Measurements from ENCODE around the gene JMJD4. TPM values are rescaled to one million over a fixed set of nuclear protein-coding genes. Genes with fewer than 3 reads are reported as not detected.
"Not testable (repeated sequence)": the region's sequence is repeated elsewhere in the genome, so short reads cannot be mapped to it uniquely, and the experiment has no call there.

The JMJD4 gene
- total RNA-seq, 1 experiment from 2014 or later, result 14.3 TPM

DNA sequence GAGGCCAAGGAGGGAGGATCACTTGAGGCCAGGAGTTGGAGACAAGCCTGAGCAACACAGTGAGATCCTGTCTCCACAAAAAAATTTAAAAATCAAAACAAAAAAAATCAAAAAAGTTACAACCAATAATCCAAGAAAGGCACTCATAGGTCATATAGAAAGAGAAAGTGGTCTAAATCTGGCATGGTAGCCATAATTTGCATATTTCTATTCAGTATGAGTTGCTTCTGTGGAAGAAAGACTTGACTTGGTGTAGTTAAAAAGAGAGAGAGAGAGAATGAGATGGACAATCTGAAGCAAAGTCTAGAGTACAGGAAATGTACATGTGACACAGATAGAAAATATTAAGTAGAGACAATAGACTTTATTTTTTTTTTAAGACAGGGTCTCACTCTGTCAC lies 22.5 kb downstream of the JMJD4 start:
- Histone ChIP-seq H3K27me3 (ENCODE audit: insufficient read depth, low read length) (no peaks in the 10 kb centered on the region), H3K4me2 (ENCODE audit: low read length) (no peak overlapping the region), H3K27ac (ENCODE audit: low read depth, low read length) (no peak overlapping the region), H3K36me3 (ENCODE audit: control insufficient read depth in 1 of 2, insufficient read depth in 2 of 2, low read length in 2 of 2) (no peaks in the 10 kb centered on the region), H3K4me3 (replicated peaks in 1 of 2; ENCODE audit: low read depth in 1 of 2, low read length in 2 of 2) (no peak overlapping the region), H4K20me1 (ENCODE audit: insufficient read depth) (no peaks in the 10 kb centered on the region), H2AFZ (ENCODE audit: low read depth, low read length, poor library complexity, severe bottlenecking) (no peak overlapping the region), H3K9me3 (ENCODE audit: control insufficient read depth in 1 of 2, insufficient read depth in 1 of 2, low read depth in 1 of 2, low read length in 2 of 2) (peaks cover 0 to 2% of the 10 kb centered on the region in 2 experiments; a peak in 1 of 4 replicates), H3K79me2 (ENCODE audit: insufficient read depth, low read length) (no peaks in the 10 kb centered on the region), H3K9ac (ENCODE audit: low read length) (no peak overlapping the region), H3K9me2 (ENCODE audit: insufficient read depth) (no peaks in the 10 kb centered on the region), H3K4me1 (ENCODE audit: control insufficient read depth in 1 of 2, insufficient read depth in 2 of 2, low read length in 2 of 2) (no peaks in the 10 kb centered on the region)
- intact Hi-C loops (cut with micrococcal nuclease), result no loop called here
- ChIA-PET RAD21 (ENCODE audit: low non-redundant PET in 1 of 2, low total read pairs in 2 of 2, uncharacterized antibody in 2 of 2, unreplicated experiment in 2 of 2) (no interaction called here), POLR2A (no interaction called here), CTCF (no interaction called here)
- TF ChIP-seq FOSL1 (IDR thresholded peaks at IDR 0.05; ENCODE audit: low read depth) (no peak), SIN3A (IDR thresholded peaks at IDR 0.05; ENCODE audit: low read depth) (no peak), ZFX (IDR thresholded peaks at IDR 0.05) (no peak), SRF (IDR thresholded peaks at IDR 0.05; ENCODE audit: low read depth) (no peak), ZNF274 (IDR thresholded peaks at IDR 0.05; ENCODE audit: low read depth, low read length) (no peak), ELF1 (IDR thresholded peaks at IDR 0.05; ENCODE audit: borderline replicate concordance, low read depth) (no peak), POLR2A (IDR thresholded peaks at IDR 0.05; ENCODE audit: borderline replicate concordance, extremely low read depth, insufficient read depth, insufficient read length) (no peak), EZH2phosphoT487 (IDR thresholded peaks at IDR 0.05; ENCODE audit: borderline replicate concordance) (no peak), JUND (IDR thresholded peaks at IDR 0.05) (no peak), YY1 (IDR thresholded peaks at IDR 0.05; ENCODE audit: extremely low read depth, insufficient replicate concordance, low read depth, low read length) (no peak), CEBPB (IDR thresholded peaks at IDR 0.05; ENCODE audit: low read depth) (no peak)
- TF ChIP-seq, protein P1, sequence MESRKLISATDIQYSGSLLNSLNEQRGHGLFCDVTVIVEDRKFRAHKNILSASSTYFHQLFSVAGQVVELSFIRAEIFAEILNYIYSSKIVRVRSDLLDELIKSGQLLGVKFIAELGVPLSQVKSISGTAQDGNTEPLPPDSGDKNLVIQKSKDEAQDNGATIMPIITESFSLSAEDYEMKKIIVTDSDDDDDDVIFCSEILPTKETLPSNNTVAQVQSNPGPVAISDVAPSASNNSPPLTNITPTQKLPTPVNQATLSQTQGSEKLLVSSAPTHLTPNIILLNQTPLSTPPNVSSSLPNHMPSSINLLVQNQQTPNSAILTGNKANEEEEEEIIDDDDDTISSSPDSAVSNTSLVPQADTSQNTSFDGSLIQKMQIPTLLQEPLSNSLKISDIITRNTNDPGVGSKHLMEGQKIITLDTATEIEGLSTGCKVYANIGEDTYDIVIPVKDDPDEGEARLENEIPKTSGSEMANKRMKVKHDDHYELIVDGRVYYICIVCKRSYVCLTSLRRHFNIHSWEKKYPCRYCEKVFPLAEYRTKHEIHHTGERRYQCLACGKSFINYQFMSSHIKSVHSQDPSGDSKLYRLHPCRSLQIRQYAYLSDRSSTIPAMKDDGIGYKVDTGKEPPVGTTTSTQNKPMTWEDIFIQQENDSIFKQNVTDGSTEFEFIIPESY (IDR thresholded peaks at IDR 0.05; ENCODE audit: extremely low read depth, insufficient replicate concordance, low read length), result no peak
- no peak for DNase-seq (ENCODE audit: low read depth, low spot score)
- ATAC-seq, result no peak
- no TSS peak for BruUV-seq (replicated peaks)

DNA sequence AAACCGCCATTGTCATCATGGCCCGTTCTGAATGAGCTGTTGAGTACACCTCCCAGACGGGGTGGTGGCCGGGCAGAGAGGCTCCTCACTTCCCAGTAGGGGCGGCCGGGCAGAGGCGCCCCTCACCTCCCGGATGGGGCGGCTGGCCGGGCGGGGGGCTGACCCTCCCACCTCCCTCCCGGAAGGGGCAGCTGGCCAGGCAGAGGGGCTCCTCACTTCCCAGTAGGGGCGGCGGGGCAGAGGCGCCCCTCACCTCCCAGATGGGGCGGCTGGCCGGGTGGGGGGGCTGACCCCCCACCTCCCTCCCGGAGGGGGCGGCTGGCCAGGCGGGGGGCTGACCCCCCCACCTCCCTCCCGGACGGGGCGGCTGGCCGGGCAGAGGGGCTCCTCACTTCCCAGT lies 24.6 kb downstream of the JMJD4 start:
- H3K9ac ChIP-seq (ENCODE audit: low read length); H3K27ac ChIP-seq (ENCODE audit: low read depth, low read length); RAD21 ChIA-PET (ENCODE audit: low non-redundant PET in 1 of 2, low total read pairs in 2 of 2, uncharacterized antibody in 2 of 2, unreplicated experiment in 2 of 2); H3K4me2 ChIP-seq (ENCODE audit: low read length); H3K36me3 ChIP-seq (ENCODE audit: control insufficient read depth in 1 of 2, insufficient read depth in 2 of 2, low read length in 2 of 2); DNase-seq (ENCODE audit: low read depth, low spot score); H4K20me1 ChIP-seq (ENCODE audit: insufficient read depth); ATAC-seq; intact Hi-C loops (cut with micrococcal nuclease); H2AFZ ChIP-seq (ENCODE audit: low read depth, low read length, poor library complexity, severe bottlenecking); POLR2A ChIA-PET; H3K9me3 ChIP-seq (ENCODE audit: control insufficient read depth in 1 of 2, insufficient read depth in 1 of 2, low read depth in 1 of 2, low read length in 2 of 2); H3K4me1 ChIP-seq (ENCODE audit: control insufficient read depth in 1 of 2, insufficient read depth in 2 of 2, low read length in 2 of 2); H3K79me2 ChIP-seq (ENCODE audit: insufficient read depth, low read length); H3K27me3 ChIP-seq (ENCODE audit: insufficient read depth, low read length); CTCF ChIA-PET; H3K4me3 ChIP-seq (replicated peaks in 1 of 2; ENCODE audit: low read depth in 1 of 2, low read length in 2 of 2); BruUV-seq (replicated peaks); H3K9me2 ChIP-seq (ENCODE audit: insufficient read depth): not testable (repeated sequence)
